HepG2 (cell line): ENCODE data around the gene TXNDC11. TPM values are rescaled to one million over a fixed set of nuclear protein-coding genes. Genes with fewer than 3 reads are reported as not detected.

Experiments
- ARID2 ChIP-seq: sonication (generic); formaldehyde crosslinking; IDR thresholded peaks from 2 replicates; pipeline ENCODE4 v1.8.1; 2022; ENCODE audit warnings: mild to moderate bottlenecking, missing genetic modification reagents, borderline replicate concordance
- CBX1 ChIP-seq: IDR thresholded peaks from one replicate; pipeline ENCODE4 v1.6.1; 2016; ENCODE audit warnings: antibody characterized with exemption, low read depth
- CREM ChIP-seq, 2 experiments: sonication (generic) in 1 of 2; formaldehyde crosslinking in 1 of 2; IDR thresholded peaks; 2 replicates each; pipeline versions ENCODE4 v1.4.0 to v1.6.1; 2016 to 2020; ENCODE audit warnings: antibody characterized with exemption in 1 of 2, mild to moderate bottlenecking in 1 of 2, missing genetic modification reagents in 1 of 2
- DMAP1 ChIP-seq: IDR thresholded peaks from 2 replicates; pipeline ENCODE4 v1.6.1; 2016
- FOXP1 ChIP-seq, 2 experiments: fragments of 450-650 bp in 1 of 2; IDR thresholded peaks; 2 replicates each; pipeline ENCODE4 v1.6.1; 2017 to 2018; ENCODE audit warnings: antibody characterized with exemption in 1 of 2
- GABPB1 ChIP-seq: IDR thresholded peaks from 2 replicates; pipeline ENCODE4 v1.6.1; 2016; ENCODE audit warnings: mild to moderate bottlenecking, missing genetic modification reagents, moderate library complexity, missing compliant biosample characterization
- GLI4 ChIP-seq: sonication (generic); formaldehyde crosslinking; IDR thresholded peaks from 2 replicates; pipeline ENCODE4 v1.5.1; 2020; ENCODE audit warnings: missing genetic modification reagents, mild to moderate bottlenecking, moderate library complexity, borderline replicate concordance
- HES4 ChIP-seq: sonication (generic); formaldehyde crosslinking; IDR thresholded peaks from 2 replicates; pipeline ENCODE4 v1.9.0; 2021; ENCODE audit warnings: mild to moderate bottlenecking, missing genetic modification reagents, borderline replicate concordance
- HNF4A ChIP-seq: sonication (generic); formaldehyde crosslinking; IDR thresholded peaks from 2 replicates; pipeline ENCODE4 v1.4.0; 2020; ENCODE audit warnings: missing genetic modification reagents
- KDM6A ChIP-seq: IDR thresholded peaks from 2 replicates; pipeline ENCODE4 v1.6.1; 2016; ENCODE audit warnings: low read depth
- NAIF1 ChIP-seq: sonication (generic); formaldehyde crosslinking; IDR thresholded peaks from 2 replicates; pipeline ENCODE4 v1.5.0; 2020; ENCODE audit warnings: mild to moderate bottlenecking, missing genetic modification reagents, borderline replicate concordance
- NCOA2 ChIP-seq: sonication (generic); formaldehyde crosslinking; IDR thresholded peaks from 2 replicates; pipeline ENCODE4 v1.8.0; 2022; ENCODE audit warnings: inconsistent platforms
- PAF1 ChIP-seq: IDR thresholded peaks from 2 replicates; pipeline ENCODE4 v1.6.1; 2016; ENCODE audit warnings: missing genetic modification reagents, missing compliant biosample characterization
- RFX1 ChIP-seq: fragments of 450-650 bp; IDR thresholded peaks from 2 replicates; pipeline ENCODE4 v1.6.1; 2017
- RNF2 ChIP-seq: fragments of 450-650 bp; conservative IDR thresholded peaks from 2 replicates; pipeline ENCODE4 v1.6.1; 2016; ENCODE audit warnings: low read depth
- ZNF17 ChIP-seq: sonication (generic); formaldehyde crosslinking; IDR thresholded peaks from 2 replicates; pipeline ENCODE4 v1.5.0; 2020; ENCODE audit warnings: mild to moderate bottlenecking, missing genetic modification reagents
- ZNF253 ChIP-seq: sonication (generic); formaldehyde crosslinking; IDR thresholded peaks from 2 replicates; pipeline ENCODE4 v1.8.0; 2022; ENCODE audit warnings: mild to moderate bottlenecking, missing genetic modification reagents, borderline replicate concordance
- ZNF44 ChIP-seq: sonication (generic); formaldehyde crosslinking; IDR thresholded peaks from 2 replicates; pipeline ENCODE4 v1.5.1; 2020; ENCODE audit warnings: mild to moderate bottlenecking, missing genetic modification reagents
- ZNF484 ChIP-seq: sonication (generic); formaldehyde crosslinking; IDR thresholded peaks from 2 replicates; pipeline ENCODE4 v1.5.1; 2020; ENCODE audit warnings: mild to moderate bottlenecking, low read depth, missing genetic modification reagents, borderline replicate concordance
- ZNF589 ChIP-seq: sonication (generic); formaldehyde crosslinking; conservative IDR thresholded peaks from 2 replicates; pipeline ENCODE4 v1.8.0; 2022; ENCODE audit warnings: mild to moderate bottlenecking, moderate library complexity, missing genetic modification reagents
- ZNF629 ChIP-seq: sonication (generic); formaldehyde crosslinking; conservative IDR thresholded peaks from 2 replicates; pipeline ENCODE4 v1.5.0; 2020; ENCODE audit warnings: missing genetic modification reagents
- ZNF746 ChIP-seq: sonication (generic); formaldehyde crosslinking; IDR thresholded peaks from 2 replicates; pipeline ENCODE4 v1.8.0; 2022; ENCODE audit warnings: mild to moderate bottlenecking, missing genetic modification reagents
- ZNF766 ChIP-seq: sonication (generic); formaldehyde crosslinking; IDR thresholded peaks from 2 replicates; pipeline ENCODE4 v1.5.0; 2020; ENCODE audit warnings: missing genetic modification reagents, borderline replicate concordance
- ZNF850 ChIP-seq: sonication (generic); formaldehyde crosslinking; conservative IDR thresholded peaks from 2 replicates; pipeline ENCODE4 v1.9.0; 2021; ENCODE audit warnings: mild to moderate bottlenecking, missing genetic modification reagents
- ZZZ3 ChIP-seq: sonication (generic); formaldehyde crosslinking; IDR thresholded peaks from 2 replicates; pipeline ENCODE4 v1.4.0; 2020; ENCODE audit warnings: missing genetic modification reagents, mild to moderate bottlenecking, borderline replicate concordance
- polyA plus RNA-seq, 8 experiments: library from polyadenylated mRNA; depleted of rRNA in 3 of 8; stranded (reverse) in 7 of 8; unstranded in 1 of 8; fragments of >200 nt; fragmentation: Illumina TruSeq in 4 of 8; extraction: Trizol in 4 of 8; gene quantifications; 2 replicates each; pipeline versions ENCODE4 v1.2.1 to v1.2.3, GENCODE V29; 2011 to 2016; ENCODE audit warnings: low read depth in 4 of 8, missing spikeins in 1 of 8, mixed read lengths in 1 of 8; ENCODE audit not compliant: insufficient read depth in 1 of 8
- total RNA-seq, 5 experiments: library from RNA; depleted of rRNA; stranded (reverse); fragments of >200 nt; fragmentation: Illumina TruSeq; extraction: Trizol; gene quantifications; 2 replicates each; pipeline ENCODE4 v1.2.3, GENCODE V29; 2016; ENCODE audit warnings: low read depth in 1 of 5
- TF ChIP-seq, protein P1 (sequence below): sonication (generic); formaldehyde crosslinking; IDR thresholded peaks from 2 replicates; pipeline ENCODE4 v1.5.0; 2020; ENCODE audit warnings: mild to moderate bottlenecking, low read depth, missing genetic modification reagents, borderline replicate concordance
- TF ChIP-seq, protein P2 (sequence below): sonication (generic); formaldehyde crosslinking; IDR thresholded peaks from 2 replicates; pipeline ENCODE4 v1.5.0; 2020; ENCODE audit warnings: missing genetic modification reagents

The TXNDC11 gene
- total and polyA plus RNA-seq, 2 of the 13 experiments (the other 11 are each of a cell fraction or from before 2014, with no cell fraction given), result 74.9 to 123 TPM

DNA sequence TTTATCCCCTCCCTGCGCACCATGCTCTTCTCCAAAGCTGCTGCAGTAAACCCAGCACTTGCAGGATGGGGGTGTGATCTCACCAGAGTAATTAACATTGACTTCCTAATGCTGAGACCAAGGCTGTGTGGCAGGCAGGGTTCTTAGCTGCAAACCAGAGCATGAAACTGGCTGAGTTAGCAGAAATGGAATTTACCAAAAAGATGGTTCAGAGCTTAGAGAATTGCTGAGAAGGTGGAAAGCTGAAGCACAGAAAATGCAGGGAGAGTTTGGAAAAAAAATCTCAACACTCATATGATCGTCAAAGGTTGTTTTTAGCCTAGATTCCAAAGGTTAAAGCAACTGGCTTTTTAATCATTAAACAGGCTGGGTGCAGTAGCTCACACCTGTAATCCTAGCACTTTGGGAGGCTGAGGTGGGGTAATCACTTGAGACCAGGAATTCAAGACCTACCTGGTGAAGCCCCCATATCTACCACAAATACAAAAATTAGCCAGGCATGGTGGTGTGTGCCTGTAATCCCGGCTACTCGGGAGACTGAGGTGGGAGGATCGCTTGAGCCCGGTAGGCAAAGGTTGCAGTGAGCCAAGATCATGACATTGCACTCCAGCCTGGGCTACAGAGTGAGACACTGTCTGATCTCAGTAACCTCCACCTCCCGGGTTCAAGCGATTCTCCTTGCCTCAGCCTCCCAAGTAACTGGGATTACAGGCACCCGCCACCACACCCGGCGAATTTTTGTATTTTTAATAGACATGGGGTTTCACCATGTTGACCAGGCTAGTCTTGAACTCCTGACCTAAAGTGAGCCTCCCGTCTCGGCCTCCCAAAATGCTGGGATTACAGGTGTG lies 6.0 kb upstream of the TXNDC11 start (continued):
- TF ChIP-seq ZNF766 (CRISPR knock-in tag), result 0 out of 2 replicates have a peak, but pooled peaks have one; percentile 33
- no peak for TF ChIP-seq ZNF589 (CRISPR knock-in tag)
- no peak for TF ChIP-seq GLI4
- no peak for TF ChIP-seq ARID2 (CRISPR knock-in tag)
- no peak for TF ChIP-seq HES4 (CRISPR knock-in tag)
- TF ChIP-seq ZNF850 (CRISPR knock-in tag), result no peak
- TF ChIP-seq, protein P1, sequence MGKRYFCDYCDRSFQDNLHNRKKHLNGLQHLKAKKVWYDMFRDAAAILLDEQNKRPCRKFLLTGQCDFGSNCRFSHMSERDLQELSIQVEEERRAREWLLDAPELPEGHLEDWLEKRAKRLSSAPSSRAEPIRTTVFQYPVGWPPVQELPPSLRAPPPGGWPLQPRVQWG (CRISPR knock-in tag), result no peak
- TF ChIP-seq KDM6A (CRISPR knock-in tag), result peak; percentile 93
- no peak; the same call in 1 of the 2 replicates for TF ChIP-seq GABPB1 (CRISPR knock-in tag)
- TF ChIP-seq DMAP1 (CRISPR knock-in tag), result no peak; the same call in 1 of the 2 replicates
- no peak for TF ChIP-seq ZNF484
- no peak for TF ChIP-seq RFX1
- TF ChIP-seq ZZZ3, result no peak
- no peak for TF ChIP-seq CBX1
- peak; percentile 54; the same call in 1 of the 2 replicates for TF ChIP-seq CREM (IDR thresholded peaks at IDR 0.05)
- TF ChIP-seq CREM (CRISPR knock-in tag; IDR thresholded peaks at IDR 0.05), result no peak
- TF ChIP-seq ZNF44 (CRISPR knock-in tag), result no peak
- TF ChIP-seq RNF2, result no peak
- TF ChIP-seq ZNF253 (CRISPR knock-in tag), result no peak
- 0 out of 2 replicates have a peak, but pooled peaks have one; percentile 26 for TF ChIP-seq ZNF746 (CRISPR knock-in tag)
- 0 out of 2 replicates have a peak, but pooled peaks have one; percentile 6 for TF ChIP-seq ZNF629 (CRISPR knock-in tag)
- no peak for TF ChIP-seq FOXP1 (IDR thresholded peaks at IDR 0.05)
- TF ChIP-seq FOXP1 (CRISPR knock-in tag; IDR thresholded peaks at IDR 0.05), result peak; percentile 44; the same call in 1 of the 2 replicates
- TF ChIP-seq, protein P2, sequence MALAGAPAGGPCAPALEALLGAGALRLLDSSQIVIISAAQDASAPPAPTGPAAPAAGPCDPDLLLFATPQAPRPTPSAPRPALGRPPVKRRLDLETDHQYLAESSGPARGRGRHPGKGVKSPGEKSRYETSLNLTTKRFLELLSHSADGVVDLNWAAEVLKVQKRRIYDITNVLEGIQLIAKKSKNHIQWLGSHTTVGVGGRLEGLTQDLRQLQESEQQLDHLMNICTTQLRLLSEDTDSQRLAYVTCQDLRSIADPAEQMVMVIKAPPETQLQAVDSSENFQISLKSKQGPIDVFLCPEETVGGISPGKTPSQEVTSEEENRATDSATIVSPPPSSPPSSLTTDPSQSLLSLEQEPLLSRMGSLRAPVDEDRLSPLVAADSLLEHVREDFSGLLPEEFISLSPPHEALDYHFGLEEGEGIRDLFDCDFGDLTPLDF (CRISPR knock-in tag), result 0 out of 2 replicates have a peak, but pooled peaks have one; percentile 61
- TF ChIP-seq NCOA2 (CRISPR knock-in tag), result peak; percentile 55; the same call in 1 of the 2 replicates
- TF ChIP-seq HNF4A (CRISPR knock-in tag), result peak; percentile 93
- no peak; the same call in 1 of the 2 replicates for TF ChIP-seq NAIF1
- no peak for TF ChIP-seq PAF1 (CRISPR knock-in tag)
- no peak for TF ChIP-seq ZNF17 (CRISPR knock-in tag)
